Measurements from ENCODE around the gene PPL. TPM values are rescaled to one million over a fixed set of nuclear protein-coding genes. Genes with fewer than 3 reads are reported as not detected.

PPL gene
- total and polyA plus RNA-seq, 2 of the 8 experiments (the other 6 are each of a cell fraction or from before 2014, with no cell fraction given) = 11.3 to 29.5 TPM

DNA sequence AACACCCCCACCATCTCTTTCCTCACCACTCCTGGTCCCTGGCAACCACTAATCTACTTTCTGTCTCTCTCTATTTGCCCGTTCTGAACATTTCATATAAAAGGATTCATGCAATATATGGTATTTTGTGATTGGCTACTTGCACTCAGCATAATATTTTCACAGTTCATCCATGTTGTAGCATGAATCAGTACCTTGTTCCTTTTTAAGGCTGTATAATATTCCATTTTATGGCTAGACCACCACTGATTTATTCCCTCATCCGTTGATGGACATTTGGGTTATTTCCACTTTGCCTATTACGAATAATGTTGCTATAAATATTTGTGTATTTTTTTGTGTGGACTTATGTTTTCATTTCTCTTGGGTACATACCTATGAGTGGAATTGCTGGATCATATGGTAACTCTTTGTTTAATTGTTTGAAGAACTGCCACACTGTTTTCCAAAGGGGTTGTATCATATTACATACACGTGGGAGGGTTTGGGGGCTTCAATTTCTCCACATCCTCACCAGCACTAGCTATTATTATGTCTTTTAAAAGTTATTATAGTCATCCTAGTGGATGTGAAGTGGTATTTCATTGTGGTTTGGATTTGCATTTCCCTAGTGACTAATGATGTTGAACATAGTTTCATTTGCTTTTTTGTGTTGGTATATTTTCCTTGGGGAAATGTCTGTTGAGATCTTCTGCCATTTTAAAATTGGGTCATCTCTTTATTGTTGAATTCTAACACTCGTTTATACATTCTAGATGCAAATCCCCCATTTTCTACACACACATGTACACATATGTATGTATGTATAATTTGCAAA, 47.4 kb upstream of the PPL start:
- no peak for FAIRE-seq
- Histone ChIP-seq H3K14ac (ENCODE audit: insufficient read length) (no peak overlapping the region), H4K5ac (ENCODE audit: insufficient read length, low read depth, low read length) (no peak overlapping the region), H2BK12ac (ENCODE audit: low read depth, low read length) (no peak overlapping the region), H3K23ac (ENCODE audit: insufficient read length) (no peak overlapping the region), H3K36me3 (ENCODE audit: control insufficient read depth in 2 of 4, insufficient read depth in 4 of 4, low read length in 3 of 4) (no peaks in the 10 kb centered on the region), H3K79me1 (ENCODE audit: low read depth, low read length) (no peaks in the 10 kb centered on the region), H3K4ac (replicated peaks; ENCODE audit: insufficient read length, low read depth, low read length) (no peak overlapping the region), H3K4me1 (replicated peaks in 1 of 4; ENCODE audit: control insufficient read depth in 3 of 4, insufficient read depth in 4 of 4, low read length in 3 of 4) (peaks cover 0 to 8% (median 5%) of the 10 kb centered on the region in 4 experiments; a peak in 6 of 7 replicates), H2AK5ac (ENCODE audit: low read depth, low read length) (no peak overlapping the region), H3K18ac (ENCODE audit: extremely low read depth, low read length) (no peak overlapping the region), H2BK20ac (ENCODE audit: low read length) (no peak overlapping the region), H2AFZ (ENCODE audit: low read length) (no peak overlapping the region), H3K79me2 (ENCODE audit: control insufficient read depth in 1 of 2, insufficient read depth in 2 of 2, low read length in 2 of 2) (no peaks in the 10 kb centered on the region), H4K8ac (ENCODE audit: extremely low read depth, insufficient read depth, low read length) (no peak overlapping the region), H4K20me1 (replicated peaks in 1 of 2; ENCODE audit: control insufficient read depth in 1 of 2, insufficient read depth in 2 of 2, low read length in 2 of 2) (no peaks in the 10 kb centered on the region), H4K91ac (replicated peaks; ENCODE audit: insufficient read length, low read length) (no peak overlapping the region), H2BK5ac (ENCODE audit: low read depth, low read length) (no peak overlapping the region), H3K9me3 (ENCODE audit: insufficient read depth in 2 of 2, low read depth in 1 of 2, low read length in 1 of 2) (no peaks in the 10 kb centered on the region; a peak in 1 of 4 replicates), H3K56ac (replicated peaks; ENCODE audit: insufficient read length, low read depth, low read length) (no peak overlapping the region), H3K27ac (ENCODE audit: low read depth, low read length) (no peak overlapping the region), H3K4me3 (ENCODE audit: extremely low read depth in 1 of 4, insufficient read depth in 2 of 4, low read depth in 3 of 4, low read length in 4 of 4) (no peak overlapping the region), H3K4me2 (ENCODE audit: insufficient read depth in 1 of 2, low read depth in 2 of 2, low read length in 2 of 2) (no peak overlapping the region), H2BK120ac (replicated peaks; ENCODE audit: low read depth, low read length) (no peak overlapping the region), H3K23me2 (ENCODE audit: low read depth, low read length) (peaks cover 4% of the 10 kb centered on the region; the same call in 1 of the 2 replicates), H3K9ac (replicated peaks in 1 of 4; ENCODE audit: extremely low read depth in 1 of 4, low read depth in 3 of 4, low read length in 3 of 4) (no peak overlapping the region), H3K27me3 (replicated peaks in 1 of 4; ENCODE audit: control insufficient read depth in 3 of 4, extremely low read depth in 1 of 4, insufficient read depth in 3 of 4, low read length in 3 of 4) (peaks cover 4 to 25% (median 20%) of the 10 kb centered on the region in 4 experiments), H2BK15ac (ENCODE audit: low read length) (no peak overlapping the region)
- CTCF ChIA-PET (ENCODE audit: partially characterized antibody) = interaction anchor here (1.0 to 2.0 kb wide), 2 partner anchors 29 to 73 kb away, joined by 4 read pairs; no protein-coding TSS in a partner anchor
- no peak for DNase-seq (ENCODE audit: low read depth in 1 of 2, low spot score in 2 of 2)
- POLR2A ChIA-PET (ENCODE audit: partially characterized antibody) = no interaction called here
- peak; percentile 32; the same call in 1 of the 2 replicates for TF ChIP-seq KDM1A (IDR thresholded peaks at IDR 0.05; ENCODE audit: borderline replicate concordance, low read length)
- no peak for TF ChIP-seq JUND (IDR thresholded peaks at IDR 0.05; ENCODE audit: low read length)
- no peak for TF ChIP-seq SP1 (IDR thresholded peaks at IDR 0.05; ENCODE audit: low read depth, low read length)
- 73% methylated on average over 5 of the region's 5 CpGs; no CpG with 5 or more reads in 1 of the 2 experiments for WGBS, 2 experiments (ENCODE audit: extremely low coverage in 1 of 2, insufficient coverage in 1 of 2, insufficient read length in 1 of 2, insufficient replicate concordance in 2 of 2, low coverage in 1 of 2, low lambda C conversion rate in 2 of 2, missing lambda C conversion rate in 1 of 2)

Data from H1 (cell line).